Stomach (tissue), 4 donors: ENCODE measurements around the gene MAGI2.
"Not testable (repeated sequence)": the region's sequence is repeated elsewhere in the genome, so short reads cannot be mapped to it uniquely, and the experiment has no call there.

Source experiments
- CTCF ChIP-seq, 7 experiments: fragments of 450-650 bp in 4 of 7; fragments of 200-600 bp in 3 of 7; sonication (generic) in 3 of 7; IDR thresholded peaks; one replicate each; pipeline ENCODE4 v1.5.1; 2016 to 2019; ENCODE audit warnings: antibody characterized with exemption in 7 of 7, control low read depth in 2 of 7, mild to moderate bottlenecking in 1 of 7
- EP300 ChIP-seq: sonication (generic); formaldehyde crosslinking; IDR thresholded peaks from one replicate; pipeline ENCODE4 v1.6.1; 2017; ENCODE audit warnings: antibody characterized with exemption
- POLR2A ChIP-seq, 4 donors: fragments of 450-650 bp; IDR thresholded peaks; one replicate each; pipeline ENCODE4 v1.6.1; 2016; ENCODE audit warnings: antibody characterized with exemption in 4 of 4, control low read depth in 2 of 4, mild to moderate bottlenecking in 1 of 4, moderate library complexity in 1 of 4
- POLR2AphosphoS5 ChIP-seq, 3 donors: sonication (generic); formaldehyde crosslinking; IDR thresholded peaks; one replicate each; pipeline ENCODE4 v1.6.1; 2016; ENCODE audit warnings: antibody characterized with exemption in 3 of 3

GRCh38 chr7:78577174-78577952 is 876.1 kb downstream of the MAGI2 start:
- TF ChIP-seq EP300; POLR2A (IDR thresholded peaks at IDR 0.05); CTCF (IDR thresholded peaks at IDR 0.05); POLR2AphosphoS5 (IDR thresholded peaks at IDR 0.05): not testable (repeated sequence)
